K562 treated with DMSO at 1 percent for 48 hours (cell line): Measurements from ENCODE around the gene POLR2I. TPM values are rescaled to one million over a fixed set of nuclear protein-coding genes. Genes with fewer than 3 reads are reported as not detected.

Experiments
- total RNA-seq: library from RNA; unstranded; fragments of 300-600 nt; gene quantifications from 2 replicates; pipeline ENCODE4 v1.2.3, GENCODE V29; 2022; ENCODE audit warnings: low replicate concordance; ENCODE audit errors: extremely low read depth

Gene POLR2I
- total RNA-seq: not detected in 2 replicates

GRCh38 chr19:36114721-36115452 is at the start of gene POLR2I:
POLR2I (minus strand) TSS chr19:36114875; CDS start chr19:36114856, 19 bp downstream.

GRCh38 chr19:36152352-36153091 is 37.8 kb upstream of the POLR2I start, which contains the start of gene COX7A1:
COX7A1 (minus strand) TSS chr19:36152447; CDS start chr19:36152407, 40 bp downstream.

GRCh38 chr19:36139473-36140303 is 25.0 kb upstream of the POLR2I start, which contains the start of gene CAPNS1:
CAPNS1 (plus strand) TSS chr19:36140066; CDS start chr19:36141012, 946 bp downstream.

GRCh38 chr19:36115453-36116343 is 1.0 kb upstream of the POLR2I start, which contains the start of gene TBCB:
TBCB (plus strand) TSS chr19:36115468; CDS start chr19:36115561, 93 bp downstream.

GRCh38 chr19:36110487-36111199 is 4.0 kb downstream of the POLR2I start, which contains the start of gene OVOL3:
OVOL3 (plus strand) TSS chr19:36111143; CDS start chr19:36111203, 60 bp downstream.

Other genes with a start within 250 kb of the POLR2I start
- gene APLP1, start 246.3 kb downstream of the POLR2I start, total RNA-seq: not detected in 2 replicates
- gene NFKBID, start 214.3 kb downstream of the POLR2I start, total RNA-seq: not detected in 2 replicates
- not detected in 2 replicates for gene HCST, start 212.3 kb downstream of the POLR2I start, total RNA-seq
- gene TYROBP, start 206.6 kb downstream of the POLR2I start, total RNA-seq: not detected in 2 replicates
- not detected in 2 replicates for gene LRFN3, start 178.5 kb downstream of the POLR2I start, total RNA-seq
- not detected in 2 replicates for gene SDHAF1, start 119.7 kb downstream of the POLR2I start, total RNA-seq
- not detected in 2 replicates for gene SYNE4, start 106.1 kb downstream of the POLR2I start, total RNA-seq
- not detected in 2 replicates for gene ALKBH6, start 100.7 kb downstream of the POLR2I start, total RNA-seq
- not detected in 2 replicates for gene CLIP3, start 82.0 kb downstream of the POLR2I start, total RNA-seq
- gene THAP8, start 60.6 kb downstream of the POLR2I start, total RNA-seq: not detected in 2 replicates
- gene WDR62, start 60.0 kb downstream of the POLR2I start, total RNA-seq: not detected in 2 replicates
- not detected in 2 replicates for gene OVOL3, start 3.7 kb downstream of the POLR2I start, total RNA-seq
- not detected in 2 replicates for gene TBCB, start 593 bp upstream of the POLR2I start, total RNA-seq
- not detected in 2 replicates for gene CAPNS1, start 25.2 kb upstream of the POLR2I start, total RNA-seq
- gene COX7A1, start 37.6 kb upstream of the POLR2I start, total RNA-seq: not detected in 2 replicates
- not detected in 2 replicates for gene ZNF565, start 99.8 kb upstream of the POLR2I start, total RNA-seq
- not detected in 2 replicates for gene ZNF146, start 100.2 kb upstream of the POLR2I start, total RNA-seq